Fibroblast of pulmonary artery (primary cell): ENCODE measurements around the gene MBNL2.

ENCODE experiments used
- DNase-seq: peaks from one replicate; pipeline ENCODE4 v3.0.0-alpha.2; 2010; ENCODE audit warnings: low read depth
- H3K4me3 ChIP-seq: replicated peaks from 2 replicates; pipeline ENCODE4 v1.5.1; 2011; ENCODE audit warnings: low read depth, mild to moderate bottlenecking, control low read depth, low read length, moderate library complexity
- TF ChIP-seq, protein P1 (sequence below): IDR thresholded peaks from 2 replicates; pipeline ENCODE4 v1.5.1; 2011; ENCODE audit warnings: mild to moderate bottlenecking, control low read depth, low read length, inconsistent platforms; ENCODE audit errors: missing control alignments

Gene MBNL2

DNA sequence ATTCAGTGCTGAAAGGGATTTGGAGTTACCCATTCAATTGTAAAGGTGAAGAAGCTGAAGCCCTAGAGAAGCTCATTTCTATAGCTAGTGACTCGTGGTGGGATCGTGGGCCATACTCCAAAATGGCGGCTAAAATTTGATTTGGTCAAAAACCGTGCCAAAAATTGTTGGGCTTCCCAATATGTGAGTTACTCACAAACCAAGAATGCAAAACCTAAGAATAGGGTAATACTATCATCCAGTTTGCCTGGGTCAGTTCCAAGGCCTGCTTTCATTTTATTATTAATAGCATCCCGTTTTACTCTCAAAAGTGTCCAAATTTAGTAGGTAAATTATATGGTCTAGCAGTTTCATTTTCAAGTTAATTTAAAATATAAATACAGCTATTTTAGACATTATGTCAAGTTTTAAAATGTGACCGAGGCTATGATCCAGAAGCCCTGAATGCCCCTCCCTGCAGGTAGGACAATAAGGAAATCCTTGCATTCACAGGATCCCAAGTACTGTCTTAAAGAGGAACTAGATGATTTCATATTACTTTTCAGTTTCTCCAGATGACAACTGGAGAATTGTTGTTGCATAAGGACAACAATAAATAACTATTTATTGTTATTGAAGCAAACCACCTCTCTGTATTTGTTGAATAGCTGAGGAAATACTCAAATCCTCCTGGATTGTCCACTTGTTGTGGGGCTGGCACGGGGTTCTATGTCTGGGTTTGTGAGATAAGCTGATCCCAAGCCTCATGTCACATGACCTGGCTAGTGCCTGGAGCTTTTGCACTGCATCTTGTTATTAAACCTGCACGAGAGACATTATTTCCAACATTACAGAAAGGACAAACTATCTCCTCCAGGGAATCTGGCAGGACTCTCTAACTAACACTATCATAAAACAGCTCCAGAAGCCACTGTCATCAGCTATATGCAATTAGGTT, 200.3 kb downstream of the MBNL2 start:
- DNase-seq: no peak
- no peak overlapping the region for H3K4me3 ChIP-seq
- TF ChIP-seq, protein P1, sequence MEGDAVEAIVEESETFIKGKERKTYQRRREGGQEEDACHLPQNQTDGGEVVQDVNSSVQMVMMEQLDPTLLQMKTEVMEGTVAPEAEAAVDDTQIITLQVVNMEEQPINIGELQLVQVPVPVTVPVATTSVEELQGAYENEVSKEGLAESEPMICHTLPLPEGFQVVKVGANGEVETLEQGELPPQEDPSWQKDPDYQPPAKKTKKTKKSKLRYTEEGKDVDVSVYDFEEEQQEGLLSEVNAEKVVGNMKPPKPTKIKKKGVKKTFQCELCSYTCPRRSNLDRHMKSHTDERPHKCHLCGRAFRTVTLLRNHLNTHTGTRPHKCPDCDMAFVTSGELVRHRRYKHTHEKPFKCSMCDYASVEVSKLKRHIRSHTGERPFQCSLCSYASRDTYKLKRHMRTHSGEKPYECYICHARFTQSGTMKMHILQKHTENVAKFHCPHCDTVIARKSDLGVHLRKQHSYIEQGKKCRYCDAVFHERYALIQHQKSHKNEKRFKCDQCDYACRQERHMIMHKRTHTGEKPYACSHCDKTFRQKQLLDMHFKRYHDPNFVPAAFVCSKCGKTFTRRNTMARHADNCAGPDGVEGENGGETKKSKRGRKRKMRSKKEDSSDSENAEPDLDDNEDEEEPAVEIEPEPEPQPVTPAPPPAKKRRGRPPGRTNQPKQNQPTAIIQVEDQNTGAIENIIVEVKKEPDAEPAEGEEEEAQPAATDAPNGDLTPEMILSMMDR: no peak

DNA sequence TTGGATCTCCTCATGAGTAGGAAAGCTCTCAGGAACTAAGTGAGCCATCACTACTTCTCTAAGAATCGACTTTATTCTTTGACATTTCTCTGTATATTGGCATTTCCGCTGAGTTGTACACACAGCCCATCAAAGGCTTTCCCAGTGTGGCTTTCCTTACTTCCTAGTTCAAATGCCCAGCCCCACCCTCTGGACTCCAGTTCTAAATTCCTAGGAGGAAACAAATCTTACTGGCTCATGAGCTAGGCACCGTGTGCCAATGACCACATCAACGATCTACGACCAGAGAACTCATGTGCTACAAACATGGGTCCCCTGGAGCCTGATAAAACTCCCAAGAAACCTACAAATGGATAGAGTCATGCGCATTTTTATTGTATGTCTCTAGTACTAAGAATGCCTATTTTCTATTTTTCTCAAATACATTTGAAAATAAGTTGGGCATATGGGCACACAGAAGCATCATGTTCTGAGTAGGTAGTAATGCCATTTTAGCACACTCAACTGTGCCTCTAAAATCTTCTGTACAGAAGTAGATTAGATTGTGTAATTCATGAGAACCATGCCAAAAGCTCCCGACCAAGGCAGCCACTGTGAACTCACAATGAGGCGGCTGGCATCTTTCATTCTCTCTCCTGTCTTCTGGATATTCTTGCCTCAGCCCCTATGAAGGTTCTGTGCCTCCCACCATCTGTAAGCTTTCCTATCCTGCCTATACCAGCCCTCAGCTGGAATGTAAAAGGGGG, 201.3 kb downstream of the MBNL2 start:
- TF ChIP-seq, protein P1: no peak
- no peak overlapping the region for H3K4me3 ChIP-seq
- DNase-seq: peak; percentile 25

DNA sequence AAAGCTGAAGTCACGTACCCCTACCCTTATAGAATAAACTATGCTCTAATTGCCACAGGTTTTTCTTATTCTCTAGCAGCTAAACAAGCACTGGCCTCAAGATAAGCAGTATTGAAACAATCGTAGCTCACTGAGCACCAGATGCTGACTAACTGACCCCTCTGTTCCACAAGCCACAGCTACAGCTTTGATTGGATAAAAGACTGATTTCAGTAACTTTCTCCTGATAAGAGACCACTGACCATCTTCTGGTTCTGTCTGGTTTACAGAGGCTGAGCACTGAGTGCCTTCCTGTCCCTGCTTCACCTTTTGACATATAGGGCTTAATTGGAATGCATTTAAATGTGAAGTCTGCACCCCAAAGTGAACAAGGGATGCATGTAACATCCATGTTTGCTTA, 203.5 kb downstream of the MBNL2 start:
- no peak overlapping the region for H3K4me3 ChIP-seq
- no peak for DNase-seq
- TF ChIP-seq, protein P1: no peak

DNA sequence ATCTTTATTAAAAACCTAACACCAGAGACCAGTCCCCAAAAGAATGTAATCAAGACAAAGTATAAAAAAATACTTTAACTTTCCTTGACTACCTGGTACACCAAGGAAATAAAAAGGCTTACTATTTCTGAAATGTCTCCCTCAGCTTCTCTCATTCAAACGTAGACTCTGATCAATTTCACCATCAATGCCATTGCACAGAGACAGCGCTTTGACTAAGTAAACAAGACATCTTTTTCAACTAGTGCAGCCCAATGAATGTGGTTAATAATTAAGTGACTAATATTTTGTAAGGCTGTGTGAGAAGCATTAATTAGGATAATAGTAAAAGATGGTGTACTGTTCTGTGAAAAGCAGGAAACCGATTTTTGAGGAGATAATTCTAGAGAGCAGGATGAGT, 204.6 kb downstream of the MBNL2 start:
- H3K4me3 ChIP-seq: no peak overlapping the region
- TF ChIP-seq, protein P1: no peak
- no peak for DNase-seq

DNA sequence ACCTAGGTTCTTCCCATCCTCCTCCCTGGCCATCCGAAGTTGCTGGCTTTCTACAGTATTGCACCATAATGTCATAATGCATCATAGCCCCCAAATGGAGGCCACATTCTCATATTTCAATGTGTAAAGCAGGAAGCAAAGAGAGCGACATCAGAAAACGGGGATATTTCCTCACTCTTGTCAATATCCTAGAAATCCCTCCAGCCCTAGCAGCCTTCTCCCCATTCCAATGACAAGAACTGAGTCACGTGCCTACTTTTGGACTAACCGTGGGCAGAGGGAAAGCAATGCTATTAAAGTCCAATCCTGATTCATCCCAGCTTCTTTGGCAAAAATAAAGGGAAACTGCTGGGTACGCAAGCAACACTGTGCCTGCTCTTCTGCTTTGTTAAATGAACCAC, 207.5 kb downstream of the MBNL2 start:
- H3K4me3 ChIP-seq: no peak overlapping the region
- DNase-seq: peak; percentile 23
- TF ChIP-seq, protein P1: no peak

DNA sequence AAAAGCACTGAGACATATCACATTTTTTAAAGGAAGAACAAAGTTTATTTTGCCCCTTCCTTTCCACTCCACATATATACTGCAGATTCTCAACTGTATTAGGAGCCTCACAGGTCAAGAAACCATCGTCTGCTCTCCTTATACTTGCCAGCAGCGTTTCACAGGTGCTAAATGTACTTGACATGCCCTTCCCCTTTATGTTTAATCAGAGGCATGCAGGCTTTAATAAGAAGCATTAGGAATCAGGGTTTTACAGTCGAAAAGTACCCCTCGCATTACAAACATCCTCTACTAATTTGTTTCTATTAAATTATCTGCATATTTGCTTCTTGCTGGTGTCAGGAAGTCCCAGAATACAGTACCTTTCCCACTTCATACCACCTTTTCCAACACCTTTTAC, 208.2 kb downstream of the MBNL2 start:
- TF ChIP-seq, protein P1: no peak
- H3K4me3 ChIP-seq: no peak overlapping the region
- no peak for DNase-seq
